Measurements from ENCODE around the gene UBE2F. TPM values are rescaled to one million over a fixed set of nuclear protein-coding genes. Genes with fewer than 3 reads are reported as not detected.
A peak's percentile ranks its signal among the peaks of the same experiment; 100 is the strongest.

Gene UBE2F
- total and polyA plus RNA-seq, 9 of the 15 experiments (the other 6 are each of a cell fraction or from before 2014, with no cell fraction given), result 18.1 to 88.1 (median 53.0) TPM

GRCh38 chr2:237923481-237924163 lies 43.2 kb upstream of the UBE2F start (continued):
- TF ChIP-seq, protein P1, sequence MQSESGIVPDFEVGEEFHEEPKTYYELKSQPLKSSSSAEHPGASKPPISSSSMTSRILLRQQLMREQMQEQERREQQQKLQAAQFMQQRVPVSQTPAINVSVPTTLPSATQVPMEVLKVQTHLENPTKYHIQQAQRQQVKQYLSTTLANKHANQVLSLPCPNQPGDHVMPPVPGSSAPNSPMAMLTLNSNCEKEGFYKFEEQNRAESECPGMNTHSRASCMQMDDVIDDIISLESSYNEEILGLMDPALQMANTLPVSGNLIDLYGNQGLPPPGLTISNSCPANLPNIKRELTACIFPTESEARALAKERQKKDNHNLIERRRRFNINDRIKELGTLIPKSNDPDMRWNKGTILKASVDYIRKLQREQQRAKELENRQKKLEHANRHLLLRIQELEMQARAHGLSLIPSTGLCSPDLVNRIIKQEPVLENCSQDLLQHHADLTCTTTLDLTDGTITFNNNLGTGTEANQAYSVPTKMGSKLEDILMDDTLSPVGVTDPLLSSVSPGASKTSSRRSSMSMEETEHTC (IDR thresholded peaks at IDR 0.05), result 0 out of 2 replicates have a peak, but pooled peaks have one; percentile 13
- TF ChIP-seq, protein P2, sequence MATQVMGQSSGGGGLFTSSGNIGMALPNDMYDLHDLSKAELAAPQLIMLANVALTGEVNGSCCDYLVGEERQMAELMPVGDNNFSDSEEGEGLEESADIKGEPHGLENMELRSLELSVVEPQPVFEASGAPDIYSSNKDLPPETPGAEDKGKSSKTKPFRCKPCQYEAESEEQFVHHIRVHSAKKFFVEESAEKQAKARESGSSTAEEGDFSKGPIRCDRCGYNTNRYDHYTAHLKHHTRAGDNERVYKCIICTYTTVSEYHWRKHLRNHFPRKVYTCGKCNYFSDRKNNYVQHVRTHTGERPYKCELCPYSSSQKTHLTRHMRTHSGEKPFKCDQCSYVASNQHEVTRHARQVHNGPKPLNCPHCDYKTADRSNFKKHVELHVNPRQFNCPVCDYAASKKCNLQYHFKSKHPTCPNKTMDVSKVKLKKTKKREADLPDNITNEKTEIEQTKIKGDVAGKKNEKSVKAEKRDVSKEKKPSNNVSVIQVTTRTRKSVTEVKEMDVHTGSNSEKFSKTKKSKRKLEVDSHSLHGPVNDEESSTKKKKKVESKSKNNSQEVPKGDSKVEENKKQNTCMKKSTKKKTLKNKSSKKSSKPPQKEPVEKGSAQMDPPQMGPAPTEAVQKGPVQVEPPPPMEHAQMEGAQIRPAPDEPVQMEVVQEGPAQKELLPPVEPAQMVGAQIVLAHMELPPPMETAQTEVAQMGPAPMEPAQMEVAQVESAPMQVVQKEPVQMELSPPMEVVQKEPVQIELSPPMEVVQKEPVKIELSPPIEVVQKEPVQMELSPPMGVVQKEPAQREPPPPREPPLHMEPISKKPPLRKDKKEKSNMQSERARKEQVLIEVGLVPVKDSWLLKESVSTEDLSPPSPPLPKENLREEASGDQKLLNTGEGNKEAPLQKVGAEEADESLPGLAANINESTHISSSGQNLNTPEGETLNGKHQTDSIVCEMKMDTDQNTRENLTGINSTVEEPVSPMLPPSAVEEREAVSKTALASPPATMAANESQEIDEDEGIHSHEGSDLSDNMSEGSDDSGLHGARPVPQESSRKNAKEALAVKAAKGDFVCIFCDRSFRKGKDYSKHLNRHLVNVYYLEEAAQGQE (IDR thresholded peaks at IDR 0.05; ENCODE audit: borderline replicate concordance), result peak; percentile 55
- TF ChIP-seq, protein P2 (CRISPR knock-in tag; IDR thresholded peaks at IDR 0.05; ENCODE audit: low read depth), result no peak

All from K562 (cell line).